RPMI7951 (cell line): ENCODE data around the gene PAPPA2. TPM values are rescaled to one million over a fixed set of nuclear protein-coding genes. Genes with fewer than 3 reads are reported as not detected.
"Not testable (repeated sequence)": the region's sequence is repeated elsewhere in the genome, so short reads cannot be mapped to it uniquely, and the experiment has no call there.

ENCODE experiments used
- DNase-seq: peaks from one replicate; pipeline ENCODE4 v3.0.0-alpha.2; 2012; ENCODE audit warnings: low read depth
- total RNA-seq: library from RNA; depleted of rRNA; stranded (reverse); fragments of >200 nt; shearing (Covaris generic); gene quantifications from 2 replicates; pipeline ENCODE4 v1.2.3, GENCODE V29; 2014

PAPPA2 gene
- total RNA-seq, 1 experiment from 2014 or later, result under 0.01 TPM

DNA sequence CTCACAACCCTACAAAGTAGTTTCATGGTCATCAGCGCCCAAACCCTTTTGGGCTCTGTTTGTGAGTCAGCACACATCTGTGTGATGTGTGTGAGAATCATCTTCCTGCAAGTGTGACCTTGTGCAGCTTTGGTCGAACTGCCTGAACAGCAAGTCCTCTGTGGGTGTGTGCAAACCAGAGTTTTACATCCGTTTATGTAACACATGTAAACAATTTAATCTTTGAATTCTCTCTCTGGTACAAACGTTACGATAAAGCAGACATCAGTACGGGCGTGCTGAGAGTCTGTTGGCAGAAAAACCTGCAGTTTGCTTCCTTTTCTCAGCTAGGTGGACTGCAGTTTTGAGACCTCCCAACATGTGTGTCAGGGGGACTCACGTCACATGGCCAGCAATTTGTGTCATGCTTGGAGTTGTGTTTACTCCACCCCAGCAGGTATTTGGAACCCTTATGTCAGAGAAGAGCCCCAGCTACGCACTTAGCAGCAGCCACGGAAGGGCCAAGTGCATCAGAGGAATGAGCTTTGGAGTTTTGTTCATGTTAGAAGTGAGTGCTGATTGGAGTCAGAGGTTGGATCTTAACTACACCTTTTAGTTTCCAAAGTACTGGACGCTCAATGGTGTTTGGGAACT is 230.8 kb downstream of the PAPPA2 start:
- DNase-seq, result no peak

DNA sequence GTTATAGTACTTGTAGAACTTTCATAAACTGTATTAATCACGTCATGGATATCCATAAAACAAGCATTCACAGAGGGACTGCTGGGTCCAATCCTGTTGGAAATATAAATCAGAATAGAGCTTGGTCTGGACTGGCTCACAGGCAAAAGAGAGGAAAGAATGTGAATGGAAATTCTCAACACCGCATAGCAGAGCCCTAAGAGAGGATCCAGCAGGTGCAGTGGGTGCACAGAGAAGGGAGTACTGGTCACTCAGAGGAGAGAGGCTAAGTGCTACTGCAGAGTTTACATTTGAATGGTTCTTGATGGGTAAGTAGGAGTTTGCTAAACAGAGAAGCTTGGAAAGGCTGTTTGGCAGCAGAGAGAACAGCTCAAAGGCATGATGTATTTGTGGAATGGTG is 231.7 kb downstream of the PAPPA2 start:
- DNase-seq, result no peak

DNA sequence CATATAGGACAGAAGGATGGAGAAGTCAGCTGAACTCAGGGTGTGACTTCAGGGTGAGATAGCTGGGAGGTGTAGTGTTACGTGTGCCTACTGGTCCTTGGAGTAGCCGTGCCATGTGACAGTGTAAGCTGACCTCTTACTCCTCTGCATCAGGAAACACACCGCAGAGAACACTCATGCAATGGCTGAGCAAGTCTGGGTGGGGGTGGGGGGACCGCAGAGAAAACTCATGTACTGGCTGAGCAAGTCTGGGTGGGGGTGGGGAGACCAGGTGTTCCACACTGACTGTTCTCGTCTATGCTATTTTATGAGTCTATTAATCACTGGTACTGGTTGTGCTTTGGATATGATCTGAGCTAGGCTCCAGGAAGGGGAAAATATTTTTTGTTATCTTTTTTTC is 233.1 kb downstream of the PAPPA2 start:
- DNase-seq, result peak; percentile 23

DNA sequence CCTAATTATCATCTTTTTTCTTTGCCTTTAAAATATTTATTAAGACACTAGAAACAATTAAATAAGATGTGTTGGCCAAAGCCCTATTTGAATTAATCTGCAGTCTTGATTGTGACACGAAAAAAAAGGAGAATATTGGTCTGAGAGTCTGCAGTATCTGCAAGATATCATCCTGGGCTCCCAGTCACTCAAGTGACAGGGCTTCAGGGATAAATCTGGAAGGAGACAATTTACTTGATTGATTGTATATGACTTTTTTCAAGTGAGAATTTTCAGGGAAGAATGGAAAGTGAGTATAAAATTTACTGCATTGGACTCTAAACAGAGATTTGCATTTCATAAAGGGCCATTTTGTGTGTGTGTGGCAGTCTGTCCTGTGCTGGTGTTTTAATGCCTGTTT is 233.7 kb downstream of the PAPPA2 start:
- DNase-seq, result no peak

DNA sequence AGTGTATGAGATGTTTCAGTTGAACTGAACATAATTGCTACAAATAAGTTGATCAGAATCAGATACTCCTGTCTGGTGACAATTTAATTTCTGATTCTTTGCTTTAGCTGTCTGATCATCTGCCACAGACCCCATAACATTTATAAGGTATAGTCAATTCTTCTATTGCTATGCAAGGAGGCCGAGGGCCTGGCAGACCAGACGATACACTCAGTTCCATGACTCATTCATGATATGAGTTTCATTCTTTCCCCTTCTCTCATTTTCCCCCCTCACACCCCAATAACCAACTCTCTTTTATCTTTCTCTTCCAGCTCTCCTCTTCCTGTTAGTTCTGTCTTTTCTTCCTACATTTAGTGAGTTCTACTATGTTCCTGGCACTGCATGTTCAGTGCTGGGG is 236.8 kb downstream of the PAPPA2 start:
- DNase-seq, result no peak

DNA sequence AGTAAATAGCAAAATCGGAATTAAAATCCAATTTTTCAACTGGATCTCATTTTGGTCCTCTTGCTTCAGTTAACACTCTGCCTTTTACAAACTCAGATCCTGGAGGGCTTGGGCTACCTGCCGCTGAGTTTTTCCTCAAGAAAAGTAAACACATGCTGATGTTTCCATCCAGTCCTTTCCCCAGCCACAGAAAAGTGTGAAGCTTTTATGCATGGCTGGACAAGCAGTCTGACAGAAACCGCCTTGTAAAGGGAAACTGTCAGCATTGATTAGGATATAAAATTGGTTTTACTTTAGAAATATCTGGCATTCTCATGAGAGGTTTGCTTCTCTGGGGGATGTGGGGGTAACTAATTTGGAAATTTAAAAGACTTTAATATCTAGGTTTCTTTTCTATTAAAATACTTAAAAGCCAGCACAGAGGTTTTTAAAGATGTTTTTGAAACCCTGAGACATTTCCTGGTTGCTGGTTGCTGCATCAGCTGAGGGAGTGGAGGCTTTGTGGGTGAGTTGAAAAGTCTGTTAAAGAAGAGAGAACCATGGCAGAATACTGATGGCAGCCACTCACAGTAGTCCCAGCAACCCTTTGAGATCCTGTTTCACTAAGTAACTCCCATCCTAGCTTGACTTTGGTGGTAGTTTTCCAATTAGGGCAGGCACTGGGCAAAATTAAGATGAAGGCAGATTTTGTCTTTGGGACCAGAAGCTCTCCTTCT is 238.3 kb downstream of the PAPPA2 start:
- no peak for DNase-seq

DNA sequence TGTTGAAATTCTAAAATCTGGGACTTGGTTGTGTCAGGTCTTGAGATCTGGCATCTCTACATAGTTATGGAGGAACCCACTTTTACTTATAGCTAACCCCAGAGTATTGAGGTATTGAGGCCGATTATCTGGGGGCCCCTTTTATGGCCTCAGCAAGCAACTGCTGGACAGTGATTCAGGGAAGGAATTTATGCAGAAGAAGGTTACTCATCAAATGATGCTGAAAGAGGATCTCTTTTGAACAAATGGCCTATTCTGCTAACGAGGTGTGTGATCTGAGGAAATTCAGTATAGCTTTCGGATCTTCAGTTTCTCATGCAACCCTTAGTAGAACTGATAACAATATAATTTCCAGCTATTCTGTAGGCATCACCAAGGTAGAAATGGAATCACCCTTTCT is 239.9 kb downstream of the PAPPA2 start:
- no peak for DNase-seq

DNA sequence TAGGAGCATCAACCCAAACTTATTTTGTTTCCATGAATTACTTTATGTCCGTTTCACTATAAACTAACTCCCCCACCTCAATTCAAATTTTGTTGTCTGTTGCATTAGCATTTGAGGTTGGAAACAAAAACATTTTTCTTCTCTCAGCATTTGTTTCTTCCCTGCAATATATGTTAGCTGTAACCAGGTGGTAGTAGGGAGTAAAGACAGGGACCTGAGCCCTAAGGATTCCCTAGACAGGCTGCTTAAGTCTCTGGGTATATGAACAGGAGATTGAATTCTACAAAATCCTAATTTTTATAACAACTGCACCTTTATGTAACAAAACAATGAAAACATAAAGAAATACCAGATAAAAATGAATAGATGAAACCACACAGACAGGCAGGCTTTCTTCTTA is 242.6 kb downstream of the PAPPA2 start:
- DNase-seq, result no peak

DNA sequence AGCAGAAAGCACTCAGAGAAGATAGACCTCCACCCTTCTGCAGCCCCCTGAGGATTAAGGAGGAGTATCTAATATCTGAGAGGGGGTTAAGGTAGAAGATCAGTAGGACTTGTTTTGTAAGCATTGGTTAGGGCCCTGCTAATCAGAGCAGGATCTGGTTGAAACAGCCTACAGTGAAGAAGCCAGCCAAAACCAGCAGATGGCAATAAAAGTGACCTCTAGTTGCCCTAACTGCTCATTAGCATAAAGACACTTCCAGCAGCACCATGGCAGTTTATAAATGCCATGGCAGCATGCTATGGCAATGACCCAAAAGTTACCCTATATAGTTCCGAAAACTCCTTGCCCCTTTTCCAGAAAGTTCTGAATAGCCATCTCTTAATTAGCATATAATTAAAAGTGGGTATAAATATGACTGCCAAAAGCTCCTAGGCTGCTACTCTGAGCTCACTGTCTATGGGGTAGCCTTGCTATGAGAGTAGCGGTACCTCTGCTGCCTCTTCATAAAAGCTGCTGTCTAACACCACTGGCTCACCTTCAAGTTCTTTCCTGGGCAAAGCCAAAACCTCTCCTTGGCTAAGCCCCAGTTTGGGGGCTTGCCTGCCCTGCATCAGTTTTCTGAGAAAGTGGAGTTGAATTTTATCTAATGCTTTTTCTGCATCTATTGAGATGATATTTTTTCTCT is 254.2 kb downstream of the PAPPA2 start:
- no peak for DNase-seq

DNA sequence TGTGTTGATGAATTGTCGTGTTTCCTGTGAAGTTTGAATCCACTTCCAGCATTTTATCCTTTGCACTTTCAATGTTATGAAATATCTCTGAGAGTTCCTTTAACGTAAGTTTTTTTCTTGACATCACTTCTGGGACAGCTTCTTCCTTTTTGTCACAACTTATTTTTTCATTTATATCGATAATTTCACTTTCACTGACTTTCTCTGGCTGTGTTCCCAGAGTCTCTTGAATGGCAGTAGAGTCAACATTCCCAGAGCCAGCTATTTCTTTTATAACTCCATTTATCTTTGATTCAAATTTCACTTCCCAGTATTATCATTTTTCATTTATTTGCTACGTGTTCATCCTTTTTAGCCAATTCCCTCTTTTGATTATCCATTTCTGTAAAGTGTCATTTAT is 256.5 kb downstream of the PAPPA2 start:
- no peak for DNase-seq

DNA sequence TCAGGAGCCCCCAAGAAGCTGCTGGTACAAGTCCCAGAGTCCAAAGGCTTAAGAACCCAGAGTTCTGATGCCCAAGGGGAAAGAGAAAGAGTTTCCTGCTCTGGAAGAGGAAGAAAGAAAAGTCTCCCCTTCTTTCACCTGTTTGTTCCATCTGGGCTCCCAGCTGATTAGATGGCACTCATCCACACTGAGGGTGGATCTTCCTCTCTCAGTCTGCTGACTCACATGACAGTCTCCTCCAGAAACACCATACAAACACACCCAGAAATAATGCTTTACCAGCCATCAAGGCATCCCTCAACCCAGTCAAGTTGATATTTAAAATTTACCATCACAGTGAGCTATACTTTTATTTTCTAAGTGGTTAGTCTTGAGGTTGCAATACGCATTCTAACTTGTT is 257.9 kb downstream of the PAPPA2 start:
- DNase-seq, result no peak

DNA sequence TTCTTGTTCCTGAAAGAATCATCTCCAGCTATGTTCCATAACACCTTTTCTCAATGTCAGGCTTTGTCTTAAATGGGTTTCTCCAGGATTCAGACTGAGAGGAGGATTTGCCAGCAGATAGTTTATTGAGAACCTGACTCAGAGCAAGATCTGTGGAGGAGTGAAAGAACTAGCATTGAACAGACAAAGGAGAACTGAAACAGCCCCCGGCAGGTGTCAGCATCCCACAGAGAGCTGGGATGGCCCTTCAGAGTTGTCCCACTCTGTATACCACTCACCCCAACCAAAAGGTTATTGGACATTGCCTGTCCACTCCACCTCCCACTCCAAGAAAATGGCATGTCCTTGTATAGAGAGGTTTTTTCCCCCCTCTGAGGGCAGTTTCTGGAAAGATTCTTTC is 270.7 kb downstream of the PAPPA2 start:
- no peak for DNase-seq

DNA sequence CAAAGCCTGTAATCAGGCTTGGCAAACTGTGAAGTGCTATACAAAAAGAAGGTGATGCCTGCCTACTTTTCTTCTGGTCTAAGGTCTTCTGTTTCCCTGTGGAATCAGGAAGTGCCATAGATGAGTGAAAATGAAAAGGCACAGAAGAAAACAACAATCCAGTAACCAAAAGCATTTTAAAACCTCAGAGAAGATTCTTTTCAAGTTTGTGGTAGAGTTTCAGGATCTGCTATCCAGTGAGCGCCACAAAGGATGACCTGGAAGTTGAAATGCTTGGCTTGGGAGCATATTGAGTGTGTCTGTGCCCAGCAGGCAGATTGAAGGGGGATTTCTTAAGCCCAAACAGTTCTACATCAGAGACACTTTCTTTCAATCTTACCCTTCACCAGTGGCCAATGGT is 272.2 kb downstream of the PAPPA2 start:
- DNase-seq, result no peak

DNA sequence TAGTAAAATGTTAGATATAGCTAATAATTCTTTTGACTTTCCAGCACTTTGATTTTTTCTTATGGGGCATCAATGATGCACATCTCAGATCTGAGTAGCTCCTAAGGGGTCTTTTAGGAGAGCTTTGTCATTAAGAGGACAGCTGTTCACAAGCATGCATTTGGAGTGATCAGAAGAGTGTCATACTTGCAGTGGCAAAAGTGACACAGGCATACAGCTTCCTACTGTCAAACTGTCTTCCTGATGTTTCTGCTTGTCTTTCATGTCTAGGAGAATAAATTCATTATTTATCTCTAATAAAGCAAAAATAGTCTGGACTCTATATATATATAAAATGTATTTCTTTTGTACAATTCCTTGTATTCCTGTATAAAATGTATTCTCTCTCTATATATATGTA is 273.0 kb downstream of the PAPPA2 start:
- DNase-seq, result no peak

DNA sequence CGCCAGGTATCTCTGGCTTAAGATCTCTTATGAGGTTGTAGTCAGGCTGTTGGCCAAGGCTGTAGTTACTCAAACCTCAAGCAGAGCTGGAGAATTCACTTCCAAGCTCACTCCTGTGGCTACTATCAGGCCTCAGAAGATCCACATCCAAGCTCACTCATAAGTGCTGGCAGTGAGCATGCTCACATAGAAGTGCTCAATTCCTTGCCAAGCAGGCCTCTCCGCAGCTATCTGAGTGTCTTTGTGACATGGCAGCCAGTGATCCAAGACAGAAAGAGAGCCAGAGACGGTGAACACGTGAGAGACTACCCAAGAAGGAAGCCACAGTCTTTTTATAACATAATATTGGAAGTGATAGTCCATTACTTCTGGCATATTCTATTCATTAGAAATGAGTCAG is 278.2 kb downstream of the PAPPA2 start:
- no peak for DNase-seq

DNA sequence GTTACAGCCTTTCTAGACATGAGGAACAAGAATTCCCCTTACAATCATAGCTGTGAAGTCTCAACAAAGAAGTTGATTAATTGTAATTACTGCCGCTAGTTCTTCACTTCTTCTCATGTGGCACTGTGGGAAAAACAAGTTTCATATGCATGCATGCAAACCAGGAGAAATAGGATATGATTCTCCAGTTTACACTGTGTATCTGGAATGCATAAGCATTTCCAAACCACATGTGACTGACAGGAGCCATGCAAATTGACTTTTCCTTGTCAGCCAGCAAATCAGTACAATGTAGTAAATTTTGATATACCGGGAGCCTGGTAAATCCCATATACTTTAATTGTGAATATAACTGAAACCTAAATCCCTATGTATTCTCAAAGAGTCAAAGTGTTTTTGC is 279.3 kb downstream of the PAPPA2 start:
- no peak for DNase-seq

DNA sequence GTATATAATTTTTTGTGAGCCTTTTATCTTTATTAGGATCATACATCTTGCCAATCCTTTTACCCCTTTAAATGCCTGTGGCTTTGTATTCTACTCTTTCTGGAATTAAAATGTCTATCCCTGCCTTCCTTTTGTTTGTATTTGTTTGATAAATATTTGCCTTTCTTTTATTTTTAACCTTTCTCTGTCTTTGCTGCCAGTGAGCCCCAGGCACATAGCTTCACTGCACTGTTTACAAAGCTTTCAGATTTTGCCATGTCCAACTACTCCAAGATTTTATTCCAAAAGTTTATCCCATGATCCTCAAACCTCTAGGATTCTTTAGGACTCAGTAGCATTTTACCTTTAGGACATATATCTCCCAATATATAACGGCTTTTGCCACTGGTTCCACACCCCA is 281.2 kb downstream of the PAPPA2 start:
- no peak for DNase-seq

DNA sequence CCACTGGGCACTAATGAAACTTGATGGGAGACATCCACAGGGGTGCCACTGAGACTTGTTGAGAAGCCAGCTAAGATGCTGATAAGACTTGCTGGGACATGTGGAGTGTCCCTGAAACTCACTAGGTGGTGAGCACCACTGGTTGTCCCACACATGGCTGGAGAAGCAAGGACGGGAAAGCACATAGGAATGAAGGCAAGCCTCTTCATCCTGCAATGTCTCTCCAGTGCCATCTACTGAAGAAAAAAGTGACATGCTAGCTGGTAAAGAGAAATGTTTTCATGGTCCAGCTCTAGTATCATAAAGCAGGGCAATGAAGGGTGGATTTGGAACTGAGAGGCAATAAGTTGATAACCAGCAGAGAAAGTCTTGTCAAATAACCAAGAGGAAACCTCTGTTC is 283.0 kb downstream of the PAPPA2 start:
- no peak for DNase-seq

DNA sequence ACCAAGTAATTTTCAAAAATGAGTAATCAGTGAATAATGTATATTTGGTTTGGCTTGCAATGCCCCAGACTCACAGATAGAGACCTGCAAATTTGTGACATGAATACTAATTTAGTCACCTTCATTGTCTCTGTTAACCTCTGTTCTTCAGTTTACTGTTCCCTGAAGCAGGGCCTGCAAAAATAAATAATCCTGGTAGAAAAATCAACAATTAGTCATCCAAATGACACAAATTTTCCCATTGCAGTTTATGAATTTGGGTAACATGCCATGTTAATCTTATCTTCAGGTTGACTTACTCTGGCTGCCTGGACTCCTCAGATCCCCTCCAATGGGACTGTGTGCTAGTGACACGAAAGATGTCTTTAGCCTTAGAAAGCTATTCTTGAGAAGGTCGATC is 289.5 kb downstream of the PAPPA2 start:
- no peak for DNase-seq

DNA sequence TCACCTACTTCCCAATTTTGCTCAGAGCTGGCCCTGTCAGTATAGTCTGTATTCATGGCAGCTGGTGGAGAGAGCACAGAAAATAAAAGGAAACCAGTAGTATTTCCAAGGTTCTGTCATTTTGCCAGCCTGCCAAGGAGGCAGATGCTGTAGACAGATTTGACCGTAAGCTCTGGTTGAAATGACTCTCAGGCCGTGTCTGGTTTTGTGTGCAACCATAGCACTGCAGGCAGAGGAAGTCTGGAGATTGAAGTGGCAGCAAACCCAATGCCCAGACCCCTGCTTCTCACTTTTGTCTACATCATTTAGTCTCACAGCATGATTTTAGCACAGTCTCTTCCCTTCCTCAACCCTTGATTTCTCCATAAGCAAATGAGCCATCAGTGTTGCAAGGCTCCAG is 291.7 kb downstream of the PAPPA2 start:
- no peak for DNase-seq

DNA sequence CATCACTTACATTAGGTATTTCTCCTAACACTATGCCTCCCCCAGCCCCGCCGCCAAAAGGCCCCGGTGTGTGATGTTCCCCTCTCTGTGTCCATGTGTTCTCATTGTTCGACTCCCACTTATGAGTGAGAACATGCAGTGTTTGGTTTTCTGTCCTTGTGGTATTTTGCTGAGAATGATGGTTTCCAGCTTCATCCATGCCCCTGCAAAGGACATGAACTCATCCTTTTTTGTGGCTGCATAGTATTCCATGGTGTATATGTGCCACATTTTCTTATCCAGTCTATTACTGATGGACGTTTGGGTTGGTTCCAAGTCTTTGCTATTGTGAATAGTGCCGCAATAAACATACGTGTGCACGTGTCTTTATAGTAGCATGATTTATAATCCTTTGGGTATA is 293.8 kb downstream of the PAPPA2 start:
- not testable (repeated sequence) for DNase-seq

DNA sequence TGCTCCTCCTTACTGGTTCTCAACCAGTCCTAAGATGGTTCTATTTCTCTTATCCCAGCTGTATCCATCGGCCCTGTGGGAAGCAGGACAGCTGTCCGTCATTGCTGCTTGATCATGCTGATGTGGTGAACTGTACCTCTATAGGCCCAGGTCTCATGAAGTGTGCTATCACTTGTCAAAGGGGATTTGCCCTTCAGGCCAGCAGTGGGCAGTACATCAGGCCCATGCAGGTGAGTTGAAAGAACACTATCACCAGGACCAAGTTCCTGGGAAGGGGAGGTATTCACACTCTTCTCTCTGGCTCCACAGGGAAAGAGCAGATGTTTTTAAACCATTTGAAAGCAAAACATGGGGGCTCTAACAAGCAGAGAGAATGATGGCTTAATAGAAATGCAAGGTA is 302.6 kb downstream of the PAPPA2 start:
- DNase-seq, result no peak

DNA sequence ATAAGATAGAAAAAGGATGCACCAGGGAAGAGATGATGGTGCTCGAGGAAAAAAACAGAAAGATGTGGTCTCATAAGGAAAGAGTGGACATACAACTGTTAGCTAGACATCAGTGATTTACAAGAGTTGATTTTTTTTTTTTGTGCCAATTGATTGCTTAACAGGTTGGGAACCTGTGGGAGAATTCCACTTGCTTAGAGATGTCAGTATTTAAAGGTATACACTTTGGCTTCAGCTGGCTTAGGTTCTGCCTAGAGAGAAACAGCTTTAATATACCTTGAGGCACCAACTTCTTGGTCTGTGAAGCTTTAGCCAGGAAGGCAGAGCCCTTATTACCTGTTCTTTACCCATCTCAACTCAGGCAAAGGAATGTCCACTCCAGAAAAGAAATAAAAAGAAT is 303.8 kb downstream of the PAPPA2 start:
- no peak for DNase-seq
